Measurements from ENCODE around the gene TANK. TPM values are rescaled to one million over a fixed set of nuclear protein-coding genes. Genes with fewer than 3 reads are reported as not detected.
"Not testable (repeated sequence)": the region's sequence is repeated elsewhere in the genome, so short reads cannot be mapped to it uniquely, and the experiment has no call there.

Gene TANK
- total and polyA plus RNA-seq, 3 experiments from 2014 or later, result 70.8 to 81.7 (median 75.5) TPM

- ChIA-PET POLR2A (interaction anchor here (0.6 kb wide), 1 partner anchor 70 kb away, joined by 3 read pairs; no protein-coding TSS in a partner anchor), CTCF (no interaction called here)
- Mint-ChIP-seq H3K9me3 (no peaks in the 10 kb centered on the region), H3K36me3 (peaks cover 5 to 50% (median 27%) of the 10 kb centered on the region in 3 donors), H3K27me3 (no peaks in the 10 kb centered on the region), H3K4me1 (peaks cover 67 to 93% (median 92%) of the 10 kb centered on the region in 3 donors), H3K27ac (peak overlapping the region in 2 of 8 donors; percentile 21 to 42), H3K4me3 (no peak overlapping the region)
- Histone ChIP-seq H3K36me3 (ENCODE audit: insufficient read depth, low read length) (no peaks in the 10 kb centered on the region), H3K4me3 (ENCODE audit: low read length) (no peak overlapping the region), H3K27ac (ENCODE audit: low read depth, low read length) (no peak overlapping the region), H3K4me1 (ENCODE audit: insufficient read depth, low read length) (peaks cover 7% of the 10 kb centered on the region), H3K27me3 (ENCODE audit: insufficient read depth, low read length, poor library complexity, severe bottlenecking) (no peaks in the 10 kb centered on the region), H3K9me3 (ENCODE audit: low read length) (no peaks in the 10 kb centered on the region)
- no peak for DNase-seq
These were observed 13.4 kb downstream of the TANK start for GRCh38 chr2:161173541-161174194.

- Mint-ChIP-seq H3K4me1 (peaks cover 32 to 85% (median 68%) of the 10 kb centered on the region in 3 donors), H3K4me3 (no peak overlapping the region), H3K36me3 (peaks cover 10 to 76% (median 31%) of the 10 kb centered on the region in 3 donors), H3K27me3 (no peaks in the 10 kb centered on the region), H3K9me3 (no peaks in the 10 kb centered on the region), H3K27ac (peak overlapping the region in 1 of 8 donors; percentile 17)
- ChIA-PET CTCF (no interaction called here), POLR2A (no interaction called here)
- Histone ChIP-seq H3K4me3 (ENCODE audit: low read length) (no peak overlapping the region), H3K27ac (ENCODE audit: low read depth, low read length) (no peak overlapping the region), H3K4me1 (ENCODE audit: insufficient read depth, low read length) (no peaks in the 10 kb centered on the region), H3K36me3 (ENCODE audit: insufficient read depth, low read length) (peaks cover 19% of the 10 kb centered on the region), H3K9me3 (ENCODE audit: low read length) (no peaks in the 10 kb centered on the region), H3K27me3 (ENCODE audit: insufficient read depth, low read length, poor library complexity, severe bottlenecking) (no peaks in the 10 kb centered on the region)
- no peak for DNase-seq
These were observed 17.7 kb downstream of the TANK start for GRCh38 chr2:161177969-161178368.

GRCh38 chr2:161178756-161179155 lies 18.5 kb downstream of the TANK start:
- Histone ChIP-seq H3K4me1 (ENCODE audit: insufficient read depth, low read length) (no peaks in the 10 kb centered on the region), H3K27ac (ENCODE audit: low read depth, low read length) (no peak overlapping the region), H3K4me3 (ENCODE audit: low read length) (no peak overlapping the region), H3K36me3 (ENCODE audit: insufficient read depth, low read length) (peaks cover 21% of the 10 kb centered on the region), H3K27me3 (ENCODE audit: insufficient read depth, low read length, poor library complexity, severe bottlenecking) (no peaks in the 10 kb centered on the region), H3K9me3 (ENCODE audit: low read length) (no peaks in the 10 kb centered on the region)
- no peak for DNase-seq
- no peaks in the 10 kb centered on the region for H3K9me3 Mint-ChIP-seq
- ChIA-PET CTCF (no interaction called here), POLR2A (no interaction called here)
- no peak overlapping the region for H3K4me3 Mint-ChIP-seq
- H3K4me1 Mint-ChIP-seq, result peaks cover 26 to 79% (median 62%) of the 10 kb centered on the region in 3 donors
- no peaks in the 10 kb centered on the region for H3K27me3 Mint-ChIP-seq
- peak overlapping the region in 1 of 8 donors; percentile 29 for H3K27ac Mint-ChIP-seq
- peaks cover 10 to 72% (median 24%) of the 10 kb centered on the region in 3 donors for H3K36me3 Mint-ChIP-seq

GRCh38 chr2:161190050-161190449 lies 29.8 kb downstream of the TANK start:
- H3K9me3 ChIP-seq (ENCODE audit: low read length), result no peaks in the 10 kb centered on the region
- Mint-ChIP-seq H3K27me3 (no peaks in the 10 kb centered on the region), H3K4me3 (no peak overlapping the region), H3K4me1 (peaks cover 60 to 93% (median 92%) of the 10 kb centered on the region in 3 donors), H3K9me3 (no peaks in the 10 kb centered on the region), H3K36me3 (peaks cover 29 to 74% (median 29%) of the 10 kb centered on the region in 3 donors), H3K27ac (peak overlapping the region in 3 of 8 donors; percentile 22 to 47 (median 35))
- no peaks in the 10 kb centered on the region for H3K27me3 ChIP-seq (ENCODE audit: insufficient read depth, low read length, poor library complexity, severe bottlenecking)
- DNase-seq, result no peak
- ChIA-PET CTCF (no interaction called here), POLR2A (no interaction called here)
- H3K36me3 ChIP-seq (ENCODE audit: insufficient read depth, low read length), result no peaks in the 10 kb centered on the region
- no peak overlapping the region for H3K4me3 ChIP-seq (ENCODE audit: low read length)
- no peak overlapping the region for H3K27ac ChIP-seq (ENCODE audit: low read depth, low read length)
- no peaks in the 10 kb centered on the region for H3K4me1 ChIP-seq (ENCODE audit: insufficient read depth, low read length)

- H3K4me1 Mint-ChIP-seq, result peaks cover 60 to 96% (median 95%) of the 10 kb centered on the region in 3 donors
- POLR2A ChIA-PET; CTCF ChIA-PET; H3K36me3 ChIP-seq (ENCODE audit: insufficient read depth, low read length); DNase-seq; H3K9me3 Mint-ChIP-seq; H3K27me3 Mint-ChIP-seq; H3K9me3 ChIP-seq (ENCODE audit: low read length); H3K27ac ChIP-seq (ENCODE audit: low read depth, low read length); H3K4me3 ChIP-seq (ENCODE audit: low read length); H3K4me3 Mint-ChIP-seq; H3K4me1 ChIP-seq (ENCODE audit: insufficient read depth, low read length); H3K27me3 ChIP-seq (ENCODE audit: insufficient read depth, low read length, poor library complexity, severe bottlenecking): not testable (repeated sequence)
- H3K36me3 Mint-ChIP-seq, result peaks cover 7 to 67% (median 31%) of the 10 kb centered on the region in 3 donors
- H3K27ac Mint-ChIP-seq, result peak overlapping the region in 1 of 8 donors; percentile 5
These were observed 35.4 kb downstream of the TANK start for GRCh38 chr2:161195602-161196001.

- peaks cover 9% of the 10 kb centered on the region for H3K4me1 ChIP-seq (ENCODE audit: insufficient read depth, low read length)
- H3K27me3 Mint-ChIP-seq, result no peaks in the 10 kb centered on the region
- no peak overlapping the region for H3K4me3 ChIP-seq (ENCODE audit: low read length)
- H3K9me3 ChIP-seq (ENCODE audit: low read length), result no peaks in the 10 kb centered on the region
- ChIA-PET CTCF (no interaction called here), POLR2A (no interaction called here)
- peaks cover 6% of the 10 kb centered on the region for H3K36me3 ChIP-seq (ENCODE audit: insufficient read depth, low read length)
- H3K36me3 Mint-ChIP-seq, result peaks cover 7 to 60% (median 20%) of the 10 kb centered on the region in 3 donors
- peak overlapping the region in 7 of 8 donors; percentile 21 to 82 (median 74) for H3K27ac Mint-ChIP-seq
- H3K27ac ChIP-seq (ENCODE audit: low read depth, low read length), result no peak overlapping the region
- H3K4me3 Mint-ChIP-seq, result peak overlapping the region in 6 of 7 donors; percentile 15 to 66 (median 51)
- no peaks in the 10 kb centered on the region for H3K27me3 ChIP-seq (ENCODE audit: insufficient read depth, low read length, poor library complexity, severe bottlenecking)
- peaks cover 42 to 74% (median 68%) of the 10 kb centered on the region in 3 donors for H3K4me1 Mint-ChIP-seq
- DNase-seq, result no peak
- H3K9me3 Mint-ChIP-seq, result no peaks in the 10 kb centered on the region
These were observed 39.9 kb downstream of the TANK start for GRCh38 chr2:161199912-161200701.

- CTCF ChIA-PET, result interaction anchor here (1.7 kb wide), 1 partner anchor 9 kb away, joined by 3 read pairs; no protein-coding TSS in a partner anchor
- Mint-ChIP-seq H3K27me3 (no peaks in the 10 kb centered on the region), H3K36me3 (peaks cover 3 to 54% (median 14%) of the 10 kb centered on the region in 3 donors), H3K4me1 (peaks cover 20 to 34% (median 26%) of the 10 kb centered on the region in 3 donors), H3K9me3 (no peaks in the 10 kb centered on the region), H3K27ac (peak overlapping the region in 1 of 8 donors; percentile 24), H3K4me3 (no peak overlapping the region)
- Histone ChIP-seq H3K9me3 (ENCODE audit: low read length) (no peaks in the 10 kb centered on the region), H3K27ac (ENCODE audit: low read depth, low read length) (no peak overlapping the region), H3K4me3 (ENCODE audit: low read length) (no peak overlapping the region), H3K36me3 (ENCODE audit: insufficient read depth, low read length) (no peaks in the 10 kb centered on the region), H3K27me3 (ENCODE audit: insufficient read depth, low read length, poor library complexity, severe bottlenecking) (no peaks in the 10 kb centered on the region), H3K4me1 (ENCODE audit: insufficient read depth, low read length) (peaks cover 7% of the 10 kb centered on the region)
- DNase-seq, result no peak
- POLR2A ChIA-PET, result no interaction called here
These were observed 44.6 kb downstream of the TANK start for GRCh38 chr2:161204846-161205245.

- ChIA-PET CTCF (no interaction called here), POLR2A (no interaction called here)
- DNase-seq, result no peak
- Histone ChIP-seq H3K4me1 (ENCODE audit: insufficient read depth, low read length) (no peaks in the 10 kb centered on the region), H3K36me3 (ENCODE audit: insufficient read depth, low read length) (no peaks in the 10 kb centered on the region), H3K27me3 (ENCODE audit: insufficient read depth, low read length, poor library complexity, severe bottlenecking) (no peaks in the 10 kb centered on the region), H3K9me3 (ENCODE audit: low read length) (no peaks in the 10 kb centered on the region), H3K27ac (ENCODE audit: low read depth, low read length) (no peak overlapping the region), H3K4me3 (ENCODE audit: low read length) (no peak overlapping the region)
- peaks cover 10 to 19% (median 19%) of the 10 kb centered on the region in 3 donors for H3K4me1 Mint-ChIP-seq
- H3K4me3 Mint-ChIP-seq, result no peak overlapping the region
- peaks cover 3 to 64% (median 13%) of the 10 kb centered on the region in 3 donors for H3K36me3 Mint-ChIP-seq
- no peak overlapping the region for H3K27ac Mint-ChIP-seq
- H3K9me3 Mint-ChIP-seq, result no peaks in the 10 kb centered on the region
- H3K27me3 Mint-ChIP-seq, result no peaks in the 10 kb centered on the region
These were observed 46.3 kb downstream of the TANK start for GRCh38 chr2:161206471-161207032.

All from CD8-positive, alpha-beta memory T cell (primary cell).